HL-60 (cell line): ENCODE measurements around the gene FRRS1.

Experiments used
- CTCF ChIP-seq: IDR thresholded peaks from one replicate; pipeline ENCODE4 v1.5.1; 2011; ENCODE audit warnings: low read length, control low read depth, inconsistent platforms; ENCODE audit not compliant: insufficient read depth
- GABPA ChIP-seq: IDR thresholded peaks from 2 replicates; pipeline ENCODE4 v1.6.1; 2012; ENCODE audit warnings: low read depth
- POLR2AphosphoS5 ChIP-seq: IDR thresholded peaks from 2 replicates; pipeline ENCODE4 v1.6.1; 2012; ENCODE audit warnings: low read depth
- REST ChIP-seq: IDR thresholded peaks from 2 replicates; pipeline ENCODE4 v1.6.1; 2012; ENCODE audit warnings: low read depth; ENCODE audit not compliant: insufficient replicate concordance
- SPI1 ChIP-seq: IDR thresholded peaks from 2 replicates; pipeline ENCODE4 v1.6.1; 2012; ENCODE audit warnings: low read depth, mild to moderate bottlenecking, borderline replicate concordance

- TF ChIP-seq CTCF, result no peak
- TF ChIP-seq SPI1, result no peak
- TF ChIP-seq POLR2AphosphoS5, result no peak
- no peak for TF ChIP-seq REST
- TF ChIP-seq GABPA, result no peak
These were observed 43.2 kb downstream of the FRRS1 start for GRCh38 chr1:99723251-99723650.
